GM21360 (cell line): Measurements from ENCODE around the gene ZMYND8.

Source experiments
- ATAC-seq: cut with Tn5 transposase; IDR thresholded peaks from one replicate; pipeline ENCODE4 v1.9.1; 2021; ENCODE audit warnings: mild to moderate bottlenecking, moderate library complexity; ENCODE audit not compliant: unreplicated experiment

ZMYND8 gene

DNA sequence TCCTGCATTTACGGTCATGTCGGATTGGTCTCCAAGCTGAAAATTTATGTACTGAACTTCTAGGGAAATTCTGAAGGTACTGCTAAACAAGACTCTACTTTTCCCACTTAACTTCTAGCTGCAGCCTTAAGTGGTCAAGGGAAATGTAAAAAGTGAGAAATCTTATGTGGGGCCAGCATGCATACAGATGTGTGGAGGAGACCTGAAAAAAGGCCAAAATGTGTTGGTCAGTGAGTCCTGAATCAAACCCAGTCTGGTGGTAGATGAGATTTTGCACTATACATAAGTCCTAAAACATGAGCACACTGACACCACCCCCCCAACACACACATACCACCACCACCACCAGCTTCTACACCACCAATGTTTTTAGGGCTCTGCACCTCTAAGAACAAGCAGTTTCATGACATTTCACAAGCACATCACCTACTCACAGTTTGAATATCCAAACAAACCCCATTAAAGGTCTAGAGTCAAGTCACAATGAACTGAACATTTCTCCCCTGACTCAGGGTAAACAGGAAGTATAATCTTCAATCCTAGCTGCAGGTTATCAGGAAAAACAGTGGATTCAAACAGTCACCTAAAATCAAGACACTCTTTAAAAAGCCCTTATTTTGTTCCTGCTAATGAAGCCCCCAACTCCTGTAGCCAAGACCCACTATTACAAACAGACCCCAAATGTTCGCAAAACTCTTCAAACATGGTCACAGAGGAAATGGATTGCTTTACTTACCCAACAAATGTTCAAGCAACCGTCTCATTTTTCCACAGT is 1.6 kb downstream of the ZMYND8 start:
- ATAC-seq = no peak

DNA sequence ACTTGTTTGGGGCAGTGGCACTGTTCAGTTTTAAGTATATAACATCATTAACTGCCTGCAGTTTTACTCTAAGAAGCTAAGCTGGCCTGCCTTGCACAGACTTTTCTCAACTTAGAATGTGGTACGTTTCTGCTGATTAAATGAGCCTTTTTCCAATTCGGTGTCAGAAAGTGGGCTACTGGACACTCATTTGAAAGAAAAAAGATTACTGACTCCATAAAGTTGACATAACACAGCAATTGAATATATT is 2.1 kb downstream of the ZMYND8 start:
- ATAC-seq = no peak

DNA sequence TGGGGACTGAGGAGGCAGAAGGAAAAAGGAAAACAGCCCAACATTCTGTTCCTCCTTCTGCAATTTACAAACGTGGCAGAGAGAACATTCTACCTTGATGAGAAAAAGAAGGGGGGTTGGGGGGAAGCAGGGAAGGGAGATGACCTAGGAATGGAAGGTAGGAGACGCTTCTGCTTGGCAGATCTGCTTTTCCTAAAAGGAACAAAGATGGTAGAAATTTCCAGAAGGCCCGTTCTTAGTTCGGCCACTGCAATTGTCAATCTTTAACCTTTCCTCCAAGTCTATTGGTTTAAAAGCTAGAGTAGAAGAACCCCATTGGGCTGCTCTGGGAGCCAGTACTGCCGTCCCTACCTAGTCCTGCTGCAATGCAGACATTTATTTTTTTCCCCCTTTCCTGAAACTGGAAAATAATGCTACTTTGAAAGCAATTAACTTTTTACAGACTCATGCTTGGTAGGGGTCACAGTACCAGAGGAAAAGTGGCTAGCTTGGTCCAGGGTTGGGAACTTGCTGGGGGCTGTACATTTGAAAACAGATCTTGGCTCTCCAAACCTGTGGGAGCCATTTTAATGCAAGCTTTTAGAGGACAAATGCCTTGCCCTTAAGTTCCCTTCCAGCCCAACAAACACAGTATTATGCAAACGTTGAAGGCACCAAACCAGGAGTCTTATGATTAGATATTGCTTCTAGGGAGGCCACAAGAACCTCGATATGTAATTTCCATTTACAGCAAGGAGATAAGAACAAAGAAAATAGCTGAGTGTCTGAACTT is 2.6 kb downstream of the ZMYND8 start:
- ATAC-seq = no peak

GRCh38 chr20:47353239-47353691 is 3.2 kb downstream of the ZMYND8 start:
- ATAC-seq = no peak

- ATAC-seq = no peak
Measured at GRCh38 chr20:47352332-47353238, 3.9 kb downstream of the ZMYND8 start.

GRCh38 chr20:47351643-47352331 is 4.7 kb downstream of the ZMYND8 start:
- no peak for ATAC-seq

DNA sequence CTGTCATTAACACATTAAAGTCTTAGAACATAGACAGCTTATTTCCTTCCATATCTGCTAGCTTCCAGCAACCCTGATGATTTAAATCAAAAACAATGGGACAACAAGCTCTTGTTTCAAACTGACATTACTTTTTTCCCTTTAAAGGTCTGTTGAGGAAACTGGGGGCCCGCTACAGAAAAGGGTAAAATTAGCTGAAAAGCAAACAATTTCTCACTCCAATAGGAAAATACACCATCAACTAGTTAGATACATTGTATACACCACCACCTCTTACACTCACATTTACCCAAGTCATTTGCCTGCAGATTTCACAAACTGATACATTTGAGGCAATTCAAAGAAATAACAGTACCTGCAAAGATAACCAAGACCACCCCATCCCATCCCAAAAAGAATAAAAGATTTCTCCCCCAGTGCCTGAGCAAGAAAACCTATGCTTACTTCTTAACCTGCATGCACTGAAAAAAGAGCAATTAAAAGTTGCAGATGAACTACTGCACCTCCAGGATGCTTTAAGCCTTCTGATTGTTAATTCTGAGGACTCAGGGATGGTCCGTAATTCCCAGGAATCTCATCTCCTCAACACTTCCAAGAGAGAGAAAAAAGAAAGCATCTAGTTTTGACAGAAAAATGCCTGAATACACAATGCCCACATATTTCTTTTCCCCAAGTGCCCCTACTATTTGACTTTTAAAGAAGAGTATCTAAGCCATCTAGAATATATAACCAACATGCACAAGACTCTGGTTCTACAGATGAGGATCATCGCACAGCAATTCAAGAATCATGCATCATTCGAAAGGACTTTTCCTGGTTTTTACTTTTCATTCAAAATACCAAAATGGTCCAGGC is 5.6 kb downstream of the ZMYND8 start:
- no peak for ATAC-seq

DNA sequence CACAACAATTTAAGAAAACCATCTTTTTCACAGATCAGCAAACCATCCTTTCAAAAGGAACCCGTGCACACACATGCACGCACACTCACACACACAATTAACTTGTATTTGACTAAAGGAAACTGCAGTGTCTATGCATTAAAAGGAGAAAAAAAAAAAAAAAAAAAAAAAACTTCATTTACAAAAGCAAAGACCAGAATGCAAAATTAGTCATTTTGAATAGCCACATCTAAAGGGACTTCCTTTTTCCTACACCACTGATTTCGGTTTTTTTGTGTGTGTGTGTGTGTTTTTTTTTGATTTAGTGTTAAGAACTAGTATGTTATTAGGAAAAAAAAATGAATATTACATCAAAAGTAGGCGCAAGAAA is 6.3 kb downstream of the ZMYND8 start:
- no peak for ATAC-seq

GRCh38 chr20:47349365-47350180 is 6.9 kb downstream of the ZMYND8 start:
- no peak for ATAC-seq

DNA sequence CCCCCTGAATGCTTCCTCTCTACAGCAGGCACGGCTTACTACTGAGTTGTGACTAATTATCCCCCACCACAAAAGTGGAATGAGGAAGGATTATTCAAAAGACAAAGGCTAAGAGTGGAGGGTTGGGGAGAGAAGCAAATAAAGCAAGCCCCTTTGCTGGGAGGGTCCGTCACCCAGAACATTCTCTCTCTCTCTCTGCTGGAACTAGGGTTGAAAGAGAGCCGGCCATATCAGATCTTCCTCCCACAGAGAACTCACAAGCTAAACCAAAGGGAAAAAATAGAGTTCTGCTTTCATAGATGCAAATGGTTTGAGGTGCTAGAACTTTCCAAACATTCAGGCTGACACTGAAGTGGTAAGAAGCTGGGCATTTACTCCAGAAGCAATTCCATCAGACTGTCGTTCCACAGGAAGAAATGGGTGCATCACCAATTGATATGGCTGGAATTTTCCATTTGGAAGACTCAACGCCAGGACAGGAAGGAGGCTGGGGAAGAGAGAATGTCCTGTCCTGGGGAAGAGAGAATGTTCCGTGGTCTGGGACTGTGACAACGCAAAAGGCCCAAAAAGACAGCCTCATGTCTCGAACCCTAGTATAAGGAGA is 7.9 kb downstream of the ZMYND8 start:
- ATAC-seq = no peak

DNA sequence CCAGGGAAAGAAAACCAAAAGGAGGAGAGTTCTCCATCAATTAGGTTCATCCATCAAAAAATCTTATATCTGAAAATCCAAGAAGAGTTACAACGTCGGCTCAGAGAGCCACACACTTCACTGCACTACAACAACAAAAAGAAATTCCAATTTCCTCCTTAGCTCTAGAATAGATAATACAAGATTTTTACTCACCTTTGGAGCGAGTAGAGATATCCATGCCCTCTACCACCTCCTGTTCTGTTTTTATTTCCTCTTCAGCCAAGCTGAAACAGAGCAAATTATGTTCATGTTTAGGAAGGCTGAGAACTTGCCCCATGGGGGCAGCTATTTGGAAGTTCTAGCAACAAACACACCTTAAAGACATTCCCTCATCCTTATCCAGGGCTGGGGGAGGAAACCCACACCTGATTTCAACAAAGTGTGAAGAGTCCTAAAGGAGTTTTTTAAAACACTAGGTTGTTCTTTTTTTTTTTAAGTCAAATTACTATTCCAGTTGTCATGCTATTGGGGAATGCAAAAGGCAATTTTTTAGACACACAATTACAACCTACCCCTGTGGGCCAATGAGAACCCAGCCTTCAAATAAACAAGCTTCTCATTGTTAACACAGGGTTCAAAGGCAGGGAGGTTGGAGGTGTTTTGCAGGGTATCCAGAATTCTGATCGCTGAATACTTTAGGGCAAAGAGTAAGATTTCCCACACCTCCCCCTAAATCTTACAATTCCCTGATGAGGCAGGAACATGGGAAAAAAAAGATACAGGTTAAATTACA is 8.7 kb downstream of the ZMYND8 start:
- no peak for ATAC-seq

DNA sequence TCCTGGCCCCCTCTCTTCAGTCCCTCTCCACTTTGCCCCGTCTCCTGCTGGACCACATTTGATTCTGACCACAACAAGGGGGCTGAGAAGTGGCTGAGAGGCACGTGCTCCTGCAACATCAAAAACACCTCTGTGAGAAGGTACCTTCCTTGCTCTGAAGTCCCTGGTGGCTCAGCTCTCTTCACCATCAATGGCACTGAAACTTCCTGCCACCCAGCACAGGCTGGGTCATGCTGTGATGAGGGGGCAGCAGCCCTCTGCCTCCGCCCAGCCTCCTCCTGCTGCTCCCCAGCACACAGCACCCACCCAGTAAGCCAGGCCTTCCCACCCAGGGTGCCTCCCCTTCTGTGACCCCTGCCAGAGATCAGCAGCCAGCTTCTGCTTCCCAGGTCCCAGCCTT is 10.3 kb downstream of the ZMYND8 start:
- no peak for ATAC-seq

DNA sequence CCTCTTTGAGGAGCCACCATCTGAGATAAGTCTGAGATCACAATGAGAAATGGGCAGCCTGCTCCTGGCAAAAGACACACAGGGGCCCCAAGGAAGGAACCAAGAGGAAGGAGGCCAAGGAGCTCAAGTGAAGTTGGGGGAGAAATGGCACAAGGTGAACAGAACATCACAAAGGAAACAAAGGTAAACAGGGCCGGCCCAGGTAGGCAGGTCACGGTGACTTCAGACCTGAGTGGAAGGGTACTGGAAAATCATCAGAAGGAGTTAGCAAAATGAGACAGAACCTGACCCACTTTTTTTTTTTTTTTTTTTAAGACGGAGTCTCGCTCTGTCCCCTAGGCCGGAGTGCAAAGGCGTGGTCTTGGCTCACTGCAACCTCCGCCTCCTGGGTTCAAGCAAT is 11.3 kb downstream of the ZMYND8 start:
- no peak for ATAC-seq

- no peak for ATAC-seq
Measured at GRCh38 chr20:47343007-47343472, 13.5 kb downstream of the ZMYND8 start.

GRCh38 chr20:47338131-47338628 is 18.3 kb downstream of the ZMYND8 start:
- ATAC-seq = no peak

- no peak for ATAC-seq
Measured at GRCh38 chr20:47337413-47337812, 19.1 kb downstream of the ZMYND8 start.

DNA sequence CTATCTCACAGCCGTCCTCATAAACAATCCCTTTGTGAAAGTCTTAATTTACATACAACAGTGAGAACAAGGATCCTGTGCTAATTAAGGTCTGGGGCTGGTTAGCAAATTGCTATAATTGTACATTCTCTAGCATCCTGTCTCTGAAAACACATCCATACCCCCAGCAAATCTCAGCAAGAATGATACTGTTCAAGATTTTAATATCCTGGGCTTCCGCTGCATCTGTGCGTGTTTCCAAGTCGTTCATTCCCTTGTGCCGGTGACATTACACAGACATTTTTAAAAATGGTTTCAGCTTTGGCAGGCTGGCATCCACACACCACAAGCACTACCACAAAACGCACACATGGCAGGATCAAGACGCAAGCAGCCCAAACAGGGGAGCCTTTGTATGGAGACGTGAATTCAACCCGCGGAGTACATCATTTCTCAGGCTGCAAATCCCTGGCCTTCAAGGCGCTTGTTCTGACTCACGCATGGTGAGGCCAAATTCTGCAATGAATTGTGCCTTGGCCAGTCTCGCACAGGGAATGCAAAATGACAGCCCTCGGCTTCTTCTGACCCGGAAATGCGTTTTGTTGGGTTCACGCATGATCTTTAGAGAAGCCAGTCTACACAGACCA is 20.3 kb downstream of the ZMYND8 start:
- no peak for ATAC-seq
